ENCODE measurements around the gene TGFBR3.
"Not testable (repeated sequence)": the region's sequence is repeated elsewhere in the genome, so short reads cannot be mapped to it uniquely, and the experiment has no call there.

The TGFBR3 gene

DNA sequence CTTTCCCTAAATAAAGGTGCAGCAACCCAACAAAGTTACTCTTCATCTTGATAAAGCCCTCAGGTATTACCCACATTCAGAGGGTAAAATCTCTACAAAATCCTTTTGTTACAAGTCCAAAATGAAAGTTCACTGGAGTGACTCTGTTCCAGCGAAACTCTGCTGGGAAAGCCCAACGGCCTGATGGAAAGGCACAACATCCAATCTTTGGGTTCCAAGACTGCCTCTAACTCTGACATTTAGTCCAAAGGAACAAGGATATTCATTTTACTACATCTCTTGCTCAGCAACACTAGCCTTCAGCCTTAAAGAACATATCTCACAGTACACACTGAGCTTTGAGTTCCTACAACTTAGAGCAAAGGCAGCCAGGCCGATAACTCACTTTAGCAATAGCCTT, 42.1 kb downstream of the TGFBR3 start:
- TF ChIP-seq, protein P1, sequence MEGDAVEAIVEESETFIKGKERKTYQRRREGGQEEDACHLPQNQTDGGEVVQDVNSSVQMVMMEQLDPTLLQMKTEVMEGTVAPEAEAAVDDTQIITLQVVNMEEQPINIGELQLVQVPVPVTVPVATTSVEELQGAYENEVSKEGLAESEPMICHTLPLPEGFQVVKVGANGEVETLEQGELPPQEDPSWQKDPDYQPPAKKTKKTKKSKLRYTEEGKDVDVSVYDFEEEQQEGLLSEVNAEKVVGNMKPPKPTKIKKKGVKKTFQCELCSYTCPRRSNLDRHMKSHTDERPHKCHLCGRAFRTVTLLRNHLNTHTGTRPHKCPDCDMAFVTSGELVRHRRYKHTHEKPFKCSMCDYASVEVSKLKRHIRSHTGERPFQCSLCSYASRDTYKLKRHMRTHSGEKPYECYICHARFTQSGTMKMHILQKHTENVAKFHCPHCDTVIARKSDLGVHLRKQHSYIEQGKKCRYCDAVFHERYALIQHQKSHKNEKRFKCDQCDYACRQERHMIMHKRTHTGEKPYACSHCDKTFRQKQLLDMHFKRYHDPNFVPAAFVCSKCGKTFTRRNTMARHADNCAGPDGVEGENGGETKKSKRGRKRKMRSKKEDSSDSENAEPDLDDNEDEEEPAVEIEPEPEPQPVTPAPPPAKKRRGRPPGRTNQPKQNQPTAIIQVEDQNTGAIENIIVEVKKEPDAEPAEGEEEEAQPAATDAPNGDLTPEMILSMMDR (IDR thresholded peaks at IDR 0.05; ENCODE audit: insufficient read depth, low read length, poor library complexity, severe bottlenecking): no peak
- no peak for TF ChIP-seq EZH2phosphoT487 (conservative IDR thresholded peaks at IDR 0.05; ENCODE audit: low read length)
- no peaks in the 10 kb centered on the region for H3K9me2 ChIP-seq (replicated peaks; ENCODE audit: insufficient read depth, low read length)
- no peak overlapping the region for H3K4me3 ChIP-seq (ENCODE audit: insufficient read depth, low read length, poor library complexity, severe bottlenecking)
- H3K79me2 ChIP-seq (ENCODE audit: insufficient read depth, low read length): no peaks in the 10 kb centered on the region
- H3K9me3 ChIP-seq (ENCODE audit: insufficient read depth, low read length): no peaks in the 10 kb centered on the region
- no peak overlapping the region for H3K27ac ChIP-seq (ENCODE audit: low read depth, low read length)
- no peaks in the 10 kb centered on the region for H3K36me3 ChIP-seq (ENCODE audit: low read length)
- no peak overlapping the region for H2AFZ ChIP-seq (ENCODE audit: low read depth, low read length, severe bottlenecking)
- no peaks in the 10 kb centered on the region for H3F3A ChIP-seq (ENCODE audit: insufficient read depth)
- no peak overlapping the region for H3K4me2 ChIP-seq (ENCODE audit: low read depth, low read length, poor library complexity, severe bottlenecking)
- no peaks in the 10 kb centered on the region for H4K20me1 ChIP-seq (ENCODE audit: low read depth, low read length)
- H3K9ac ChIP-seq (ENCODE audit: low read length): no peak overlapping the region
- H3K27me3 ChIP-seq (ENCODE audit: low read length): no peaks in the 10 kb centered on the region

DNA sequence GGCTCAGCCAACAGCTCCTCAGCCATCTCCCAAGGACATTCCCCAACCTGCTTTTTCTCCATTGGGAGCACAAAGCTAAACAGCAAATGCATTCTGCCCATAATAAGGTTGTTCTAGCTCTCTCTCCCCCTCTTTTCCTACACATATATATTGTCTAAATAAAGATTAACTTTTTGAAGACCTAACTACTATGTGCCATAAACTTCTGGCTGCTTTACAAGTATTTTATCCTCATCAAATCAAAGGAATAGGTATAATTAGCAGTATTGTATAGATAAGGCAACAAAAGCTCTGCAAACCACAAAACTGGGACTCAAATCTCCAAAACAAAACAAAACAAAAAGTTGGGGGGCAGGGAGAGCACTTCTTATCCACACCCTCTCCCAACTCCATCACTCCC, 43.4 kb downstream of the TGFBR3 start:
- H3K9me2 ChIP-seq (replicated peaks; ENCODE audit: insufficient read depth, low read length): no peaks in the 10 kb centered on the region
- H3K4me3 ChIP-seq (ENCODE audit: insufficient read depth, low read length, poor library complexity, severe bottlenecking): no peak overlapping the region
- H4K20me1 ChIP-seq (ENCODE audit: low read depth, low read length): no peaks in the 10 kb centered on the region
- no peaks in the 10 kb centered on the region for H3K36me3 ChIP-seq (ENCODE audit: low read length)
- no peaks in the 10 kb centered on the region for H3K27me3 ChIP-seq (ENCODE audit: low read length)
- TF ChIP-seq, protein P1 (IDR thresholded peaks at IDR 0.05; ENCODE audit: insufficient read depth, low read length, poor library complexity, severe bottlenecking): no peak
- TF ChIP-seq EZH2phosphoT487 (conservative IDR thresholded peaks at IDR 0.05; ENCODE audit: low read length): no peak
- H3K9ac ChIP-seq (ENCODE audit: low read length): no peak overlapping the region
- no peaks in the 10 kb centered on the region for H3K79me2 ChIP-seq (ENCODE audit: insufficient read depth, low read length)
- no peak overlapping the region for H3K4me2 ChIP-seq (ENCODE audit: low read depth, low read length, poor library complexity, severe bottlenecking)
- H3F3A ChIP-seq (ENCODE audit: insufficient read depth): no peaks in the 10 kb centered on the region
- no peaks in the 10 kb centered on the region for H3K9me3 ChIP-seq (ENCODE audit: insufficient read depth, low read length)
- H2AFZ ChIP-seq (ENCODE audit: low read depth, low read length, severe bottlenecking): no peak overlapping the region
- no peak overlapping the region for H3K27ac ChIP-seq (ENCODE audit: low read depth, low read length)

DNA sequence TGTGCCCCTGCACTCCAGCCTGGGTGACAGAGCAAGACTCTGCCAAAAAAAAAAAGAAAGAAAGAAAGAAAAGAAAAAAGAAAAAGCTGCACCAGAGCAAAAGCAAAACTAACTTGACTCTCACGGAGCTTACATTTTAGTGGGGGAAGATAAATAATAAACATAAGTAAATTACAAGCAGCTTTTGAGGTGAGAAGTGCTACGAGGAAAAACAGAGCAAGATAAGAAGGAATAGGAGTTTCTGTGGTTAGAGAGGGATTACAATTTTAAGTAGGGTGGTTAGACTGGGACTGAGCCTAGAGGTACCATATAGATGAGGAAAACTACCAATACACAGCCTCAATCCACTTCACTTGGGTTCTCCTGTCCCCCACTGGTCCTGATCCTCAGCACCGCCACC, 43.9 kb downstream of the TGFBR3 start:
- Histone ChIP-seq H3K36me3 (ENCODE audit: low read length) (no peaks in the 10 kb centered on the region), H3K9me2 (replicated peaks; ENCODE audit: insufficient read depth, low read length) (no peaks in the 10 kb centered on the region), H2AFZ (ENCODE audit: low read depth, low read length, severe bottlenecking) (no peak overlapping the region), H3K4me3 (ENCODE audit: insufficient read depth, low read length, poor library complexity, severe bottlenecking) (no peak overlapping the region), H3K4me2 (ENCODE audit: low read depth, low read length, poor library complexity, severe bottlenecking) (no peak overlapping the region), H4K20me1 (ENCODE audit: low read depth, low read length) (no peaks in the 10 kb centered on the region), H3K9ac (ENCODE audit: low read length) (no peak overlapping the region), H3F3A (ENCODE audit: insufficient read depth) (no peaks in the 10 kb centered on the region), H3K9me3 (ENCODE audit: insufficient read depth, low read length) (no peaks in the 10 kb centered on the region), H3K27ac (ENCODE audit: low read depth, low read length) (no peak overlapping the region), H3K79me2 (ENCODE audit: insufficient read depth, low read length) (no peaks in the 10 kb centered on the region), H3K27me3 (ENCODE audit: low read length) (no peaks in the 10 kb centered on the region)
- no peak for TF ChIP-seq EZH2phosphoT487 (conservative IDR thresholded peaks at IDR 0.05; ENCODE audit: low read length)
- TF ChIP-seq, protein P1 (IDR thresholded peaks at IDR 0.05; ENCODE audit: insufficient read depth, low read length, poor library complexity, severe bottlenecking): no peak

DNA sequence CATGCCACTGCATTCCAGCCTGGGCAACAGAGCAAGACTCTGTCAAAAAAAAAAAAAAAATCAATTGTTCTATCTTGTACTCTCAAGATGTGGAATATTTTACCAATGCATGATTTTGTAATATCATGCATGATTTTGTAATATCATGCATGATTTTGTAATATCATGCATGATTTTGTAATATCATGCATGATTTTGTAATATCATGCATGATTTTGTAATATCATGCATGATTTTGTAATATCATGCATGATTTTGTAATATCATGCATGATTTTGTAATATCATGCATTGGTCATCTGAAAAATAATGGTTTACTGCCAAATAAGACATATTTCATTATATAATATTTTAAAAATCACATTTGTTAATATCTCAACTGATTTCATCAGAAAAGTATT, 45.7 kb downstream of the TGFBR3 start:
- not testable (repeated sequence) for H3K79me2 ChIP-seq (ENCODE audit: insufficient read depth, low read length); H3K9me3 ChIP-seq (ENCODE audit: insufficient read depth, low read length); H2AFZ ChIP-seq (ENCODE audit: low read depth, low read length, severe bottlenecking); H3K9me2 ChIP-seq (replicated peaks; ENCODE audit: insufficient read depth, low read length); H4K20me1 ChIP-seq (ENCODE audit: low read depth, low read length); H3K9ac ChIP-seq (ENCODE audit: low read length); H3K27ac ChIP-seq (ENCODE audit: low read depth, low read length); H3K27me3 ChIP-seq (ENCODE audit: low read length); H3K4me2 ChIP-seq (ENCODE audit: low read depth, low read length, poor library complexity, severe bottlenecking); H3F3A ChIP-seq (ENCODE audit: insufficient read depth); H3K36me3 ChIP-seq (ENCODE audit: low read length); H3K4me3 ChIP-seq (ENCODE audit: insufficient read depth, low read length, poor library complexity, severe bottlenecking)
